Ectodermal cell (in vitro differentiated cells): ENCODE measurements around the gene SH2D3A.

Experiments used
- H3K27ac ChIP-seq: 2 replicates; pipeline ENCODE4 v1.7.0; 2013; ENCODE audit warnings: mild to moderate bottlenecking, low read depth, low read length; ENCODE audit not compliant: insufficient read depth, poor library complexity, severe bottlenecking
- H3K27me3 ChIP-seq: 2 replicates; pipeline ENCODE4 v1.7.0; 2013; ENCODE audit warnings: mild to moderate bottlenecking, low read length; ENCODE audit not compliant: insufficient read depth, control insufficient read depth, poor library complexity, severe bottlenecking
- H3K36me3 ChIP-seq: one replicate; pipeline ENCODE4 v1.7.0; 2013; ENCODE audit warnings: low read length; ENCODE audit not compliant: control insufficient read depth, insufficient read depth
- H3K4me1 ChIP-seq: one replicate; pipeline ENCODE4 v1.7.0; 2013; ENCODE audit warnings: low read length; ENCODE audit not compliant: control insufficient read depth, insufficient read depth
- H3K4me3 ChIP-seq: 2 replicates; pipeline ENCODE4 v1.7.0; 2013; ENCODE audit warnings: low read depth, low read length, control low read depth; ENCODE audit not compliant: insufficient read depth
- H3K9me3 ChIP-seq: 2 replicates; pipeline ENCODE4 v1.7.0; 2013; ENCODE audit warnings: mild to moderate bottlenecking, low read length, moderate library complexity; ENCODE audit not compliant: control insufficient read depth
- WGBS, 2 experiments: methylation state at CpG; one replicate each; pipeline ENCODE4 v1.1.7; 2013; ENCODE audit warnings: missing lambda C conversion rate in 2 of 2; 5-methylcytosine and 5-hydroxymethylcytosine counted together

The SH2D3A gene

DNA sequence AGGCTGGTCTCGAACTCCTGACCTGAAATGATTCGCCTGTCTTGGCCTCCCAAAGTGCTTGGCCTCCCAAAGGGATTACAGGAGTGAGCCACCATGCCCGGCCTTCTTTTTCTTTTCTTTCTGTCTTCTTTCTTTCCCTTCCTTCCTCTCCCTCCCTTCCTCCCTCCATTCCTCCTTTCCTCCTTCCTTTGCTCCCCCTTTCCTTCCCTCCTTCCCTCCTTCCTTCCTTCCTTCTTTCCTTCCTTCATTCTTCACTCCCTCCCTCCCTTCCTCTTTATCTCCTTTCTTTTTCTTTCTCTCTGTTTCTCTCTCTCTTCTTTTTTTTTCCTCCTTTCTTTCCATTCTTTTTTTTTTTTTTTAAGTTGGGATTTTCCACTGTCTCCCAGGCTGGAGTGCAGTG lies 58.9 kb downstream of the SH2D3A start:
- Histone ChIP-seq H3K4me3 (no peak overlapping the region), H3K9me3 (no peaks in the 10 kb centered on the region), H3K36me3 (no peaks in the 10 kb centered on the region), H3K27ac (no peak overlapping the region), H3K27me3 (peaks cover 41% of the 10 kb centered on the region), H3K4me1 (no peaks in the 10 kb centered on the region)
- 71 to 84% methylated on average over 3 of the region's 3 CpGs for WGBS, 2 experiments

GRCh38 chr19:6707658-6708018 lies 59.6 kb downstream of the SH2D3A start:
- WGBS, 2 experiments: 82 to 85% methylated on average over 16 of the region's 16 CpGs
- no peaks in the 10 kb centered on the region for H3K9me3 ChIP-seq
- no peaks in the 10 kb centered on the region for H3K36me3 ChIP-seq

GRCh38 chr19:6707011-6707657 lies 60.1 kb downstream of the SH2D3A start:
- peaks cover 40% of the 10 kb centered on the region for H3K27me3 ChIP-seq
- H3K9me3 ChIP-seq: no peaks in the 10 kb centered on the region
- 87 to 89% methylated on average over 44 of the region's 44 CpGs for WGBS, 2 experiments
- H3K27ac ChIP-seq: no peak overlapping the region
- H3K4me3 ChIP-seq: no peak overlapping the region
- H3K4me1 ChIP-seq: no peaks in the 10 kb centered on the region
- no peaks in the 10 kb centered on the region for H3K36me3 ChIP-seq

More at GRCh38 chr19:6707658-6708018, 59.6 kb downstream of the SH2D3A start:
- Histone ChIP-seq H3K4me3 (no peak overlapping the region), H3K27me3 (peaks cover 41% of the 10 kb centered on the region), H3K27ac (no peak overlapping the region), H3K4me1 (no peaks in the 10 kb centered on the region)

DNA sequence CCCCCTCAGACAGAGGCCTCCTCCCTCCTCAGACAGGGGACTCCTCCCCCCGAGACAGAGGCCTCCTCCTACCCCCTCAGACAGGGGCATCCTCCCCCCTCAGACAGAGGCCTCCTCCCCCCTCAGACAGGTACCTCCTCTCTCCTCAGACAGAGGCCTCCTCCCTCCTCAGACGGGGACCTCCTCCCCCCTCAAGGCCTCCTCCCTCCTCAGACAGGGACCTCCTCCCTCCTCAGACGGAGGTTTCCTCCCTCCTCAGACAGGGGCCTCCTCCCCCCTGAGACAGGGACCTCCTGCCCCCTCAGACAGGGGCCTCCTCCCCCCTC lies 60.6 kb downstream of the SH2D3A start:
- Histone ChIP-seq H3K27me3 (peaks cover 34% of the 10 kb centered on the region), H3K4me3 (no peak overlapping the region)
- 52 to 71% methylated on average over 2 to 3 of the region's 3 CpGs for WGBS, 2 experiments

GRCh38 chr19:6705931-6706632 lies 61.2 kb downstream of the SH2D3A start:
- Histone ChIP-seq H3K27ac (no peak overlapping the region), H3K4me1 (no peaks in the 10 kb centered on the region), H3K27me3 (peaks cover 29% of the 10 kb centered on the region), H3K36me3 (no peaks in the 10 kb centered on the region), H3K9me3 (no peaks in the 10 kb centered on the region), H3K4me3 (no peak overlapping the region)
- 83% methylated on average over 11 of the region's 11 CpGs for WGBS, 2 experiments

More for the DNA sequence above, 60.6 kb downstream of the SH2D3A start:
- no peaks in the 10 kb centered on the region for H3K9me3 ChIP-seq
- no peaks in the 10 kb centered on the region for H3K4me1 ChIP-seq
- no peak overlapping the region for H3K27ac ChIP-seq
- no peaks in the 10 kb centered on the region for H3K36me3 ChIP-seq
